HEK293 (cell line): Measurements from ENCODE around the gene THAP2.

Experiments
- CTCF ChIA-PET: fragments of 350-600 bp; formaldehyde crosslinking; extraction: SDS; loops from one replicate; lab custom pipeline; 2021; ENCODE audit warnings: antibody characterized with exemption; lab: Yijun Ruan, JAX
- POLR2A ChIA-PET: fragments of 300-600 bp; formaldehyde crosslinking; extraction: SDS; loops from one replicate; lab custom pipeline; 2020; ENCODE audit warnings: antibody characterized with exemption, inconsistent platforms; lab: Yijun Ruan, JAX
- H3K27ac ChIP-seq: fragments of 200-500 bp; sonication (Bioruptor generic); 2 replicates; pipeline ENCODE4 v1.5.1; 2014; ENCODE audit warnings: low read depth, low read length, control low read depth, inconsistent platforms; ENCODE audit errors: extremely low read depth
- H3K36me3 ChIP-seq, 2 experiments: fragments of 200-500 bp in 1 of 2; sonication (Bioruptor generic) in 1 of 2; 1 replicate in 1 of 2; 2 replicates in 1 of 2; pipeline ENCODE4 v1.5.1; 2014 to 2017; ENCODE audit warnings: inconsistent platforms in 2 of 2, low read length in 2 of 2; ENCODE audit not compliant: control insufficient read depth in 2 of 2, insufficient read depth in 1 of 2
- H3K4me1 ChIP-seq: fragments of 200-500 bp; sonication (Bioruptor generic); 2 replicates; pipeline ENCODE4 v1.5.1; 2014; ENCODE audit warnings: mild to moderate bottlenecking, low read length, inconsistent platforms; ENCODE audit not compliant: control insufficient read depth, insufficient read depth
- H3K4me3 ChIP-seq: 2 replicates; pipeline ENCODE4 v1.5.1; 2011; ENCODE audit warnings: low read depth, mild to moderate bottlenecking, control low read depth, low read length, moderate library complexity
- H3K9me3 ChIP-seq: fragments of 200-500 bp; sonication (Bioruptor generic); 2 replicates; pipeline ENCODE4 v1.5.1; 2014; ENCODE audit warnings: low read depth, low read length, inconsistent platforms; ENCODE audit not compliant: control insufficient read depth, insufficient read depth
- KLF17 ChIP-seq: fragments of 450-650 bp; formaldehyde crosslinking; IDR thresholded peaks from 2 replicates; pipeline ENCODE4 v1.5.1; 2016; ENCODE audit warnings: missing biosample characterization, missing genetic modification characterization
- KLF8 ChIP-seq: fragments of 450-650 bp; formaldehyde crosslinking; IDR thresholded peaks from 2 replicates; pipeline ENCODE4 v1.5.1; 2016; ENCODE audit warnings: missing biosample characterization, missing genetic modification characterization
- SP3 ChIP-seq: fragments of 450-650 bp; formaldehyde crosslinking; IDR thresholded peaks from 2 replicates; pipeline ENCODE4 v1.5.1; 2016; ENCODE audit warnings: missing biosample characterization, missing genetic modification characterization
- TCF7L2 ChIP-seq: IDR thresholded peaks from 2 replicates; pipeline ENCODE4 v1.6.1; 2011; ENCODE audit warnings: low read depth, mild to moderate bottlenecking, inconsistent platforms, low read length, moderate library complexity, borderline replicate concordance
- ZBTB7A ChIP-seq: fragments of 450-650 bp; formaldehyde crosslinking; IDR thresholded peaks from 2 replicates; pipeline ENCODE4 v1.5.1; 2016; ENCODE audit warnings: low read depth, missing biosample characterization, missing genetic modification characterization
- ZBTB8A ChIP-seq: fragments of 450-650 bp; formaldehyde crosslinking; IDR thresholded peaks from 2 replicates; pipeline ENCODE4 v1.5.1; 2016; ENCODE audit warnings: missing biosample characterization, missing genetic modification characterization
- ZFHX2 ChIP-seq: fragments of 450-650 bp; formaldehyde crosslinking; conservative IDR thresholded peaks from 2 replicates; pipeline ENCODE4 v1.5.1; 2016; ENCODE audit warnings: missing biosample characterization, missing genetic modification characterization
- ZNF16 ChIP-seq: fragments of 450-650 bp; formaldehyde crosslinking; IDR thresholded peaks from 2 replicates; pipeline ENCODE4 v1.5.1; 2016; ENCODE audit warnings: low read depth, missing biosample characterization, missing genetic modification characterization
- ZNF169 ChIP-seq: fragments of 450-650 bp; formaldehyde crosslinking; IDR thresholded peaks from 2 replicates; pipeline ENCODE4 v1.5.1; 2016; ENCODE audit warnings: missing biosample characterization, missing genetic modification characterization
- ZNF324 ChIP-seq: fragments of 450-650 bp; formaldehyde crosslinking; IDR thresholded peaks from 2 replicates; pipeline ENCODE4 v1.5.1; 2016; ENCODE audit warnings: missing biosample characterization, missing genetic modification characterization
- ZNF529 ChIP-seq: fragments of 450-650 bp; formaldehyde crosslinking; IDR thresholded peaks from 2 replicates; pipeline ENCODE4 v1.5.1; 2017; ENCODE audit warnings: missing genetic modification characterization, missing biosample characterization; ENCODE audit not compliant: insufficient replicate concordance
- ZNF530 ChIP-seq: fragments of 450-650 bp; formaldehyde crosslinking; IDR thresholded peaks from 2 replicates; pipeline ENCODE4 v1.5.1; 2016; ENCODE audit warnings: low read depth, missing biosample characterization, missing genetic modification characterization
- ZNF548 ChIP-seq: fragments of 450-650 bp; formaldehyde crosslinking; IDR thresholded peaks from 2 replicates; pipeline ENCODE4 v1.5.1; 2016; ENCODE audit warnings: missing biosample characterization, missing genetic modification characterization
- ZNF707 ChIP-seq: fragments of 450-650 bp; formaldehyde crosslinking; IDR thresholded peaks from 2 replicates; pipeline ENCODE4 v1.5.1; 2016; ENCODE audit warnings: missing biosample characterization, missing genetic modification characterization
- ZSCAN30 ChIP-seq: fragments of 450-650 bp; IDR thresholded peaks from 2 replicates; pipeline ENCODE4 v1.5.1; 2018; ENCODE audit warnings: missing biosample characterization, mild to moderate bottlenecking, missing genetic modification characterization, moderate library complexity
- TF ChIP-seq, protein P1 (sequence below): fragments of 450-650 bp; formaldehyde crosslinking; IDR thresholded peaks from 2 replicates; pipeline ENCODE4 v1.5.1; 2017; ENCODE audit warnings: missing biosample characterization, mild to moderate bottlenecking, missing genetic modification characterization, moderate library complexity
- TF ChIP-seq, protein P2 (sequence below): fragments of 450-650 bp; formaldehyde crosslinking; IDR thresholded peaks from 2 replicates; pipeline ENCODE4 v1.5.1; 2016; ENCODE audit warnings: missing biosample characterization, missing genetic modification characterization, borderline replicate concordance
- TF ChIP-seq, protein P3 (sequence below): sonication (generic); formaldehyde crosslinking; IDR thresholded peaks from 2 replicates; pipeline ENCODE4 v1.8.1; 2022; ENCODE audit warnings: mild to moderate bottlenecking, moderate library complexity, missing genetic modification reagents
- TF ChIP-seq, protein P4 (sequence below): fragments of 450-650 bp; formaldehyde crosslinking; IDR thresholded peaks from 2 replicates; pipeline ENCODE4 v1.5.1; 2016; ENCODE audit warnings: missing biosample characterization, missing genetic modification characterization
- TF ChIP-seq, protein P5 (sequence below): fragments of 450-650 bp; formaldehyde crosslinking; IDR thresholded peaks from 2 replicates; pipeline ENCODE4 v1.5.1; 2017; ENCODE audit warnings: missing biosample characterization, missing genetic modification characterization

THAP2 gene

GRCh38 chr12:71685914-71686657, 22.0 kb downstream of the THAP2 start, which contains the start of gene TMEM19:
Gene TMEM19, plus strand, starts transcription at chr12:71686082. Its CDS starts 599 bp downstream, at chr12:71686681.
- H3K27ac ChIP-seq: peak within 1 kb of the TSS; percentile 83
- ChIA-PET CTCF (interaction anchor here (0.8 to 4.1 kb wide), 7 partner anchors 10 to 331 kb away, joined by 3 to 17 read pairs (median 3); no protein-coding TSS in a partner anchor), POLR2A (interaction anchor here (1.3 to 5.1 kb wide), 10 partner anchors 9 to 68 kb away, joined by 4 to 90 read pairs (median 8); partner anchors contain the start of genes RAB21, THAP2 and ZFC3H1)
- H3K4me3 ChIP-seq: peak within 1 kb of the TSS; percentile 97
- no peaks in the 10 kb centered on the region for H3K9me3 ChIP-seq
- H3K4me1 ChIP-seq: no peaks in the 10 kb centered on the region
- H3K36me3 ChIP-seq: peaks cover 2 to 5% of the 10 kb centered on the region in 2 experiments; a peak in 2 of 3 replicates
- no peak for TF ChIP-seq TCF7L2
- TF ChIP-seq ZNF169 (tag by site-specific recombination): no peak
- TF ChIP-seq, protein P1, sequence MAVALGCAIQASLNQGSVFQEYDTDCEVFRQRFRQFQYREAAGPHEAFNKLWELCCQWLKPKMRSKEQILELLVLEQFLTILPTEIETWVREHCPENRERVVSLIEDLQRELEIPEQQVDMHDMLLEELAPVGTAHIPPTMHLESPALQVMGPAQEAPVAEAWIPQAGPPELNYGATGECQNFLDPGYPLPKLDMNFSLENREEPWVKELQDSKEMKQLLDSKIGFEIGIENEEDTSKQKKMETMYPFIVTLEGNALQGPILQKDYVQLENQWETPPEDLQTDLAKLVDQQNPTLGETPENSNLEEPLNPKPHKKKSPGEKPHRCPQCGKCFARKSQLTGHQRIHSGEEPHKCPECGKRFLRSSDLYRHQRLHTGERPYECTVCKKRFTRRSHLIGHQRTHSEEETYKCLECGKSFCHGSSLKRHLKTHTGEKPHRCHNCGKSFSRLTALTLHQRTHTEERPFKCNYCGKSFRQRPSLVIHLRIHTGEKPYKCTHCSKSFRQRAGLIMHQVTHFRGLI (tag by site-specific recombination): peak; percentile 81
- peak; percentile 84; the same call in 1 of the 2 replicates for TF ChIP-seq ZBTB7A (tag by site-specific recombination)
- TF ChIP-seq ZSCAN30 (tag by site-specific recombination): peak; percentile 81
- peak; percentile 68; the same call in 1 of the 2 replicates for TF ChIP-seq KLF8 (tag by site-specific recombination)
- TF ChIP-seq KLF17: peak; percentile 44; the same call in 1 of the 2 replicates
- TF ChIP-seq, protein P2, sequence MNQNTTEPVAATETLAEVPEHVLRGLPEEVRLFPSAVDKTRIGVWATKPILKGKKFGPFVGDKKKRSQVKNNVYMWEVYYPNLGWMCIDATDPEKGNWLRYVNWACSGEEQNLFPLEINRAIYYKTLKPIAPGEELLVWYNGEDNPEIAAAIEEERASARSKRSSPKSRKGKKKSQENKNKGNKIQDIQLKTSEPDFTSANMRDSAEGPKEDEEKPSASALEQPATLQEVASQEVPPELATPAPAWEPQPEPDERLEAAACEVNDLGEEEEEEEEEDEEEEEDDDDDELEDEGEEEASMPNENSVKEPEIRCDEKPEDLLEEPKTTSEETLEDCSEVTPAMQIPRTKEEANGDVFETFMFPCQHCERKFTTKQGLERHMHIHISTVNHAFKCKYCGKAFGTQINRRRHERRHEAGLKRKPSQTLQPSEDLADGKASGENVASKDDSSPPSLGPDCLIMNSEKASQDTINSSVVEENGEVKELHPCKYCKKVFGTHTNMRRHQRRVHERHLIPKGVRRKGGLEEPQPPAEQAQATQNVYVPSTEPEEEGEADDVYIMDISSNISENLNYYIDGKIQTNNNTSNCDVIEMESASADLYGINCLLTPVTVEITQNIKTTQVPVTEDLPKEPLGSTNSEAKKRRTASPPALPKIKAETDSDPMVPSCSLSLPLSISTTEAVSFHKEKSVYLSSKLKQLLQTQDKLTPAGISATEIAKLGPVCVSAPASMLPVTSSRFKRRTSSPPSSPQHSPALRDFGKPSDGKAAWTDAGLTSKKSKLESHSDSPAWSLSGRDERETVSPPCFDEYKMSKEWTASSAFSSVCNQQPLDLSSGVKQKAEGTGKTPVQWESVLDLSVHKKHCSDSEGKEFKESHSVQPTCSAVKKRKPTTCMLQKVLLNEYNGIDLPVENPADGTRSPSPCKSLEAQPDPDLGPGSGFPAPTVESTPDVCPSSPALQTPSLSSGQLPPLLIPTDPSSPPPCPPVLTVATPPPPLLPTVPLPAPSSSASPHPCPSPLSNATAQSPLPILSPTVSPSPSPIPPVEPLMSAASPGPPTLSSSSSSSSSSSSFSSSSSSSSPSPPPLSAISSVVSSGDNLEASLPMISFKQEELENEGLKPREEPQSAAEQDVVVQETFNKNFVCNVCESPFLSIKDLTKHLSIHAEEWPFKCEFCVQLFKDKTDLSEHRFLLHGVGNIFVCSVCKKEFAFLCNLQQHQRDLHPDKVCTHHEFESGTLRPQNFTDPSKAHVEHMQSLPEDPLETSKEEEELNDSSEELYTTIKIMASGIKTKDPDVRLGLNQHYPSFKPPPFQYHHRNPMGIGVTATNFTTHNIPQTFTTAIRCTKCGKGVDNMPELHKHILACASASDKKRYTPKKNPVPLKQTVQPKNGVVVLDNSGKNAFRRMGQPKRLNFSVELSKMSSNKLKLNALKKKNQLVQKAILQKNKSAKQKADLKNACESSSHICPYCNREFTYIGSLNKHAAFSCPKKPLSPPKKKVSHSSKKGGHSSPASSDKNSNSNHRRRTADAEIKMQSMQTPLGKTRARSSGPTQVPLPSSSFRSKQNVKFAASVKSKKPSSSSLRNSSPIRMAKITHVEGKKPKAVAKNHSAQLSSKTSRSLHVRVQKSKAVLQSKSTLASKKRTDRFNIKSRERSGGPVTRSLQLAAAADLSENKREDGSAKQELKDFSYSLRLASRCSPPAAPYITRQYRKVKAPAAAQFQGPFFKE (tag by site-specific recombination): no peak
- TF ChIP-seq ZFHX2: peak; percentile 74
- TF ChIP-seq, protein P3, sequence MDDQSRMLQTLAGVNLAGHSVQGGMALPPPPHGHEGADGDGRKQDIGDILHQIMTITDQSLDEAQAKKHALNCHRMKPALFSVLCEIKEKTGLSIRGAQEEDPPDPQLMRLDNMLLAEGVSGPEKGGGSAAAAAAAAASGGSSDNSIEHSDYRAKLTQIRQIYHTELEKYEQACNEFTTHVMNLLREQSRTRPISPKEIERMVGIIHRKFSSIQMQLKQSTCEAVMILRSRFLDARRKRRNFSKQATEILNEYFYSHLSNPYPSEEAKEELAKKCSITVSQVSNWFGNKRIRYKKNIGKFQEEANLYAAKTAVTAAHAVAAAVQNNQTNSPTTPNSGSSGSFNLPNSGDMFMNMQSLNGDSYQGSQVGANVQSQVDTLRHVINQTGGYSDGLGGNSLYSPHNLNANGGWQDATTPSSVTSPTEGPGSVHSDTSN (CRISPR knock-in tag): 0 out of 2 replicates have a peak, but pooled peaks have one; percentile 59
- TF ChIP-seq ZNF324 (tag by site-specific recombination): 0 out of 2 replicates have a peak, but pooled peaks have one; percentile 49
- TF ChIP-seq SP3 (tag by site-specific recombination): peak; percentile 65
- no peak for TF ChIP-seq ZNF16 (tag by site-specific recombination)
- TF ChIP-seq, protein P4, sequence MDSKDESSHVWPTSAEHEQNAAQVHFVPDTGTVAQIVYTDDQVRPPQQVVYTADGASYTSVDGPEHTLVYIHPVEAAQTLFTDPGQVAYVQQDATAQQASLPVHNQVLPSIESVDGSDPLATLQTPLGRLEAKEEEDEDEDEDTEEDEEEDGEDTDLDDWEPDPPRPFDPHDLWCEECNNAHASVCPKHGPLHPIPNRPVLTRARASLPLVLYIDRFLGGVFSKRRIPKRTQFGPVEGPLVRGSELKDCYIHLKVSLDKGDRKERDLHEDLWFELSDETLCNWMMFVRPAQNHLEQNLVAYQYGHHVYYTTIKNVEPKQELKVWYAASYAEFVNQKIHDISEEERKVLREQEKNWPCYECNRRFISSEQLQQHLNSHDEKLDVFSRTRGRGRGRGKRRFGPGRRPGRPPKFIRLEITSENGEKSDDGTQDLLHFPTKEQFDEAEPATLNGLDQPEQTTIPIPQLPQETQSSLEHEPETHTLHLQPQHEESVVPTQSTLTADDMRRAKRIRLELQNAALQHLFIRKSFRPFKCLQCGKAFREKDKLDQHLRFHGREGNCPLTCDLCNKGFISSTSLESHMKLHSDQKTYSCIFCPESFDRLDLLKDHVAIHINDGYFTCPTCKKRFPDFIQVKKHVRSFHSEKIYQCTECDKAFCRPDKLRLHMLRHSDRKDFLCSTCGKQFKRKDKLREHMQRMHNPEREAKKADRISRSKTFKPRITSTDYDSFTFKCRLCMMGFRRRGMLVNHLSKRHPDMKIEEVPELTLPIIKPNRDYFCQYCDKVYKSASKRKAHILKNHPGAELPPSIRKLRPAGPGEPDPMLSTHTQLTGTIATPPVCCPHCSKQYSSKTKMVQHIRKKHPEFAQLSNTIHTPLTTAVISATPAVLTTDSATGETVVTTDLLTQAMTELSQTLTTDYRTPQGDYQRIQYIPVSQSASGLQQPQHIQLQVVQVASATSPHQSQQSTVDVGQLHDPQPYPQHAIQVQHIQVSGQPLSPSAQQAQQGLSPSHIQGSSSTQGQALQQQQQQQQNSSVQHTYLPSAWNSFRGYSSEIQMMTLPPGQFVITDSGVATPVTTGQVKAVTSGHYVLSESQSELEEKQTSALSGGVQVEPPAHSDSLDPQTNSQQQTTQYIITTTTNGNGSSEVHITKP (tag by site-specific recombination): peak; percentile 83
- TF ChIP-seq ZNF529: no peak
- TF ChIP-seq, protein P5, sequence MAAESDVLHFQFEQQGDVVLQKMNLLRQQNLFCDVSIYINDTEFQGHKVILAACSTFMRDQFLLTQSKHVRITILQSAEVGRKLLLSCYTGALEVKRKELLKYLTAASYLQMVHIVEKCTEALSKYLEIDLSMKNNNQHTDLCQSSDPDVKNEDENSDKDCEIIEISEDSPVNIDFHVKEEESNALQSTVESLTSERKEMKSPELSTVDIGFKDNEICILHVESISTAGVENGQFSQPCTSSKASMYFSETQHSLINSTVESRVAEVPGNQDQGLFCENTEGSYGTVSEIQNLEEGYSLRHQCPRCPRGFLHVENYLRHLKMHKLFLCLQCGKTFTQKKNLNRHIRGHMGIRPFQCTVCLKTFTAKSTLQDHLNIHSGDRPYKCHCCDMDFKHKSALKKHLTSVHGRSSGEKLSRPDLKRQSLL: peak; percentile 64; the same call in 1 of the 2 replicates
- peak; percentile 67 for TF ChIP-seq ZBTB8A (tag by site-specific recombination)
- no peak for TF ChIP-seq ZNF548 (tag by site-specific recombination)
- no peak for TF ChIP-seq ZNF707
- TF ChIP-seq ZNF530 (tag by site-specific recombination): no peak
